ENCODE results near the gene IL31RA. TPM values are rescaled to one million over a fixed set of nuclear protein-coding genes. Genes with fewer than 3 reads are reported as not detected.
A peak's percentile ranks its signal among the peaks of the same experiment; 100 is the strongest.
"Not testable (repeated sequence)": the region's sequence is repeated elsewhere in the genome, so short reads cannot be mapped to it uniquely, and the experiment has no call there.

Gene IL31RA
- total and polyA plus RNA-seq, 5 donors = not detected

- H3K27me3 ChIP-seq (ENCODE audit: control insufficient read depth, insufficient read depth); intact Hi-C loops (cut with DNase I); H3K27ac ChIP-seq (ENCODE audit: low read length); ATAC-seq; DNase-seq; H3K4me1 ChIP-seq (ENCODE audit: control insufficient read depth, insufficient read depth, low read length); H3K9me3 ChIP-seq (ENCODE audit: control insufficient read depth, low read length); H3K4me3 ChIP-seq (ENCODE audit: low read length): not testable (repeated sequence)
- WGBS = 88% methylated on average over 4 of the region's 4 CpGs
Measured at GRCh38 chr5:55941154-55941553, 90.0 kb downstream of the IL31RA start.

GRCh38 chr5:55959208-55959607 lies 108.1 kb downstream of the IL31RA start:
- Histone ChIP-seq H3K27me3 (ENCODE audit: control insufficient read depth, insufficient read depth) (no peaks in the 10 kb centered on the region), H3K4me1 (ENCODE audit: control insufficient read depth, insufficient read depth, low read length) (no peaks in the 10 kb centered on the region), H3K9me3 (ENCODE audit: control insufficient read depth, low read length) (no peaks in the 10 kb centered on the region), H3K4me3 (ENCODE audit: low read length) (no peak overlapping the region), H3K27ac (ENCODE audit: low read length) (no peak overlapping the region)
- WGBS = 95% methylated on average over 1 of the region's 1 CpG
- DNase-seq (no peak), ATAC-seq (no peak)
- intact Hi-C loops (cut with DNase I) = no loop called here

DNA sequence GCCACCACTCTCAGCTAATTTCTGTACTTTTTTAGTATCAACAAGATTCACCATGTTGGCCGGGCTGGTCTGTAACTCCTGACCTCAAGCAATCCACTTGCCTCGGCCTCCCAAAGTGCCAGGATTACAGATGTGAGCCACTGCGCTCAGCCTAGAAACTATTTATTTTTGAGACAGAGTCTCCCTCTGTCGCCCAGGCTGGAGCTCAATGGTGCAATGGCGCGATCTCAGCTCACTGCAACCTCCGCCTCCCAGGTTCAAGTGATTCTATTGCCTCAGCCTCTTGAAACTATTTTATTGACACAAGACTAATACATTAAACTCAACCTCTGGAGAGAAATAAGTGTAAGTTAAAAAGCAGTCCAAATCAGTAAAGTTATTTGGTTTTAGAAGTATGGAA lies 109.6 kb downstream of the IL31RA start:
- Histone ChIP-seq H3K4me1 (ENCODE audit: control insufficient read depth, insufficient read depth, low read length) (no peaks in the 10 kb centered on the region), H3K27ac (ENCODE audit: low read length) (no peak overlapping the region), H3K9me3 (ENCODE audit: control insufficient read depth, low read length) (no peaks in the 10 kb centered on the region), H3K27me3 (ENCODE audit: control insufficient read depth, insufficient read depth) (no peaks in the 10 kb centered on the region), H3K4me3 (ENCODE audit: low read length) (no peak overlapping the region)
- DNase-seq (no peak), ATAC-seq (no peak)
- intact Hi-C loops (cut with DNase I) = no loop called here
- WGBS = 97% methylated on average over 7 of the region's 7 CpGs

DNA sequence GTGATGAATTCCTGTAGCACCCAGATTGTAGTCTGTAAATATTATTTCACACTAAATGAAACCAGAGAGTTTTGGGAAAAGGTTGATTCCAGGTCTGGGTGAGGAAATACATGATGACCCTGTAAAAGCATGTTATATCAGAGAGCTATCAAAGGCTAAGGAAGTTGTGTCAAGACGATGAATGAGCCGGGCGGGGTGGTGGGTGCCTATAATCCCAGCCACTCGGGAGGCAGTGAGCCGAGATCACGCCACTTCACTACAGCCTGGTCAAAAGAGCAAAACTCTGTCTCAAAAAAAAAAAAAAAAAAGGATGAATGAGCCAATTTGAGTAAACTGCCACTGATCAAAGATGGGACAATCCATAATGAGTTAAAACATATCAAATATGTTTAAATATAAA lies 114.4 kb downstream of the IL31RA start:
- intact Hi-C loops (cut with DNase I) = no loop called here
- peak in 1 of 2 donors; percentile 68 for ATAC-seq
- 54% methylated on average over 6 of the region's 6 CpGs for WGBS

DNA sequence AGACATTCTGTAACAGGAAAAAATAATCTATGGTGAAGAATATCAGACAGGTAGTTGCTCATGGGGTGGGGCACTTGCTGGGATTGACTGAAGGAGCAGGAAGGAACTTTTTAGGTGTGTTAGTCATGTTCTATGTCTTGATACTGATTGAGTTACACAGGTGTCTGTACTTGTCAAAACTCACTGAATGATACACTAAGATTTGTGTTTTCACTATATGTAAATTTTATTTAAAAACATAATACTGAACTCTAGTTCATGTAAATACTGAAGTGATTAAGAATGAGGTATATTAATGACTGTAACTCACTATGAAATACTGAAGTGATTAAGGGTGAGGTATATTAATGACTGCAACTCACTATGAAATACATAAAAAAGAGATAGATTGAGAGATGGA lies 115.1 kb downstream of the IL31RA start:
- DNase-seq (no peak), ATAC-seq (no peak)
- Histone ChIP-seq H3K4me3 (ENCODE audit: low read length) (no peak overlapping the region), H3K9me3 (ENCODE audit: control insufficient read depth, low read length) (no peaks in the 10 kb centered on the region), H3K27me3 (ENCODE audit: control insufficient read depth, insufficient read depth) (no peaks in the 10 kb centered on the region), H3K4me1 (ENCODE audit: control insufficient read depth, insufficient read depth, low read length) (peaks cover 3% of the 10 kb centered on the region), H3K27ac (ENCODE audit: low read length) (no peak overlapping the region)
- intact Hi-C loops (cut with DNase I) = no loop called here

More for the DNA sequence above, 114.4 kb downstream of the IL31RA start:
- DNase-seq = no peak
- Histone ChIP-seq H3K9me3 (ENCODE audit: control insufficient read depth, low read length) (no peaks in the 10 kb centered on the region), H3K27me3 (ENCODE audit: control insufficient read depth, insufficient read depth) (no peaks in the 10 kb centered on the region), H3K4me1 (ENCODE audit: control insufficient read depth, insufficient read depth, low read length) (peaks cover 3% of the 10 kb centered on the region), H3K27ac (ENCODE audit: low read length) (no peak overlapping the region), H3K4me3 (ENCODE audit: low read length) (no peak overlapping the region)

DNA sequence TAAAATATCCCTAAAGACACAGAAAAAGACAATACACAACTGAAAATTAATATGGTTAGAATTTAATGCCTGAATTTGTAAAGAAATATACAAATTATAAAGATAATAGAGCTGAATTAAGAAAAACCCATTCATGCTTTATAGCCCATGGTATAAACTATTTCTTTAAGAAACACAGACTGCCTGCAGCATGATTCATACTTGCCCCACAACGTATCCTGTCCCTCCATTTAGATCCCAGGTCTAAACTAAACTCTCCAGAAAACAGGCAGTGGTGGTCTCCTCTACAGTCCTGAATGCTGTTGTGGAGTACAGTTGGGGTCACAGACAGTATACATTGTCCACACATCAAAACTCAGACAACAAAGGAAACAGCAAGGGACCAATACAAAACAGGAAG lies 118.8 kb downstream of the IL31RA start:
- intact Hi-C loops (cut with DNase I) = no loop called here
- Histone ChIP-seq H3K4me1 (ENCODE audit: control insufficient read depth, insufficient read depth, low read length) (peaks cover 6% of the 10 kb centered on the region), H3K9me3 (ENCODE audit: control insufficient read depth, low read length) (no peaks in the 10 kb centered on the region), H3K4me3 (ENCODE audit: low read length) (no peak overlapping the region), H3K27me3 (ENCODE audit: control insufficient read depth, insufficient read depth) (no peaks in the 10 kb centered on the region), H3K27ac (ENCODE audit: low read length) (no peak overlapping the region)
- 22% methylated on average over 1 of the region's 1 CpG for WGBS
- ATAC-seq = peak in 1 of 2 donors; percentile 46
- no peak for DNase-seq

Other genes starting within 250 kb of the IL31RA start
- 10 to 100 TPM in 1 of 4 donors, 1 to 10 TPM in 3; 7.6 to 10.5 (median 8.8) TPM for gene SLC38A9, start 139.0 kb upstream of the IL31RA start, total RNA-seq
- 3.2 TPM for gene SLC38A9, start 139.0 kb upstream of the IL31RA start, polyA plus RNA-seq
- not detected for gene DDX4, start 113.3 kb upstream of the IL31RA start, total RNA-seq
- gene DDX4, start 113.3 kb upstream of the IL31RA start, polyA plus RNA-seq = not detected
- 100 to 1,000 TPM; 192 to 238 (median 219) TPM for gene IL6ST, start 143.6 kb downstream of the IL31RA start, total RNA-seq
- gene IL6ST, start 143.6 kb downstream of the IL31RA start, polyA plus RNA-seq = 40.5 TPM

All from right cardiac atrium (tissue), 5 donors.